ENCODE results near the gene CHAC1. TPM values are rescaled to one million over a fixed set of nuclear protein-coding genes. Genes with fewer than 3 reads are reported as not detected.

The CHAC1 gene
- total and polyA plus RNA-seq, 2 of the 13 experiments (the other 11 are each of a cell fraction or from before 2014, with no cell fraction given): 0.44 TPM; not detected in 1

- ChIA-PET POLR2A (no interaction called here), CTCF (ENCODE audit: low intra/inter-chr PET ratio, low total read pairs) (no interaction called here)
- WGBS (ENCODE audit: low lambda C conversion rate): 31% methylated on average over 13 of the region's 24 CpGs
- DNase-seq (ENCODE audit: low spot score): no peak
- peak overlapping the region in 1 of 3 experiments; percentile 72; a peak in 3 of 6 replicates for H3K4me3 ChIP-seq (replicated peaks in 1 of 3; ENCODE audit: insufficient read depth in 1 of 3, low read depth in 2 of 3, low read length in 3 of 3)
- in situ Hi-C loops (cut with HindIII; ENCODE audit: extremely low pct_ligation_motif_present, low pct_unique_long_range_greater_than_20kb): no loop called here
- no peaks in the 10 kb centered on the region for H3K36me3 ChIP-seq (replicated peaks in 1 of 2; ENCODE audit: control insufficient read depth in 1 of 2, insufficient read depth in 2 of 2, low read length in 2 of 2)
- H4K20me1 ChIP-seq (ENCODE audit: insufficient read depth, low read length): no peaks in the 10 kb centered on the region
- H3K27me3 ChIP-seq (ENCODE audit: control insufficient read depth in 1 of 2, insufficient read depth in 2 of 2, low read length in 2 of 2): peaks cover 12 to 86% of the 10 kb centered on the region in 2 experiments
- FAIRE-seq: no peak
- no peaks in the 10 kb centered on the region for H3K79me2 ChIP-seq (ENCODE audit: insufficient read depth, low read length)
- H2AFZ ChIP-seq (ENCODE audit: low read length): no peak overlapping the region
- no peak overlapping the region for H3K4me2 ChIP-seq (ENCODE audit: low read depth, low read length)
- intact Hi-C loops (cut with micrococcal nuclease; ENCODE audit: unreplicated experiment): no loop called here
- H3K4me1 ChIP-seq (ENCODE audit: insufficient read depth, low read length): peaks cover 78% of the 10 kb centered on the region
- TF ChIP-seq HNRNPK (IDR thresholded peaks at IDR 0.05; ENCODE audit: low read depth, low read length, poor library complexity, severe bottlenecking) (peak; percentile 82), ZNF160 (CRISPR knock-in tag; IDR thresholded peaks at IDR 0.05) (no peak)
- no peak for ATAC-seq
- H3K9ac ChIP-seq (ENCODE audit: insufficient read depth, low read depth, low read length): no peak overlapping the region
- no peaks in the 10 kb centered on the region for H3K9me3 ChIP-seq (ENCODE audit: low read length)
- no TSS peak for BruUV-seq (replicated peaks)
- no peak overlapping the region for H3K27ac ChIP-seq (ENCODE audit: extremely low read length, insufficient read depth, low read length)
Observed at GRCh38 chr15:40927495-40927872, 25.8 kb upstream of the CHAC1 start.

GRCh38 chr15:40927873-40928806 is 25.1 kb upstream of the CHAC1 start:
- in situ Hi-C loops (cut with HindIII; ENCODE audit: extremely low pct_ligation_motif_present, low pct_unique_long_range_greater_than_20kb) (no loop called here), intact Hi-C loops (cut with micrococcal nuclease; ENCODE audit: unreplicated experiment) (loop anchor here (2.0 kb wide), 1 partner anchor 17 kb away; no protein-coding TSS in a partner anchor)
- peaks cover 78% of the 10 kb centered on the region for H3K4me1 ChIP-seq (ENCODE audit: insufficient read depth, low read length)
- H3K27ac ChIP-seq (ENCODE audit: extremely low read length, insufficient read depth, low read length): no peak overlapping the region
- DNase-seq (ENCODE audit: low spot score) (no peak), FAIRE-seq (no peak), ATAC-seq (no peak)
- CTCF ChIA-PET (ENCODE audit: low intra/inter-chr PET ratio, low total read pairs): no interaction called here
- peaks cover 9 to 80% of the 10 kb centered on the region in 2 experiments for H3K27me3 ChIP-seq (ENCODE audit: control insufficient read depth in 1 of 2, insufficient read depth in 2 of 2, low read length in 2 of 2)
- POLR2A ChIA-PET: interaction anchor here (0.9 to 2.6 kb wide), 6 partner anchors 9 to 121 kb away, joined by 3 to 10 read pairs (median 5); partner anchors contain the start of genes DNAJC17 and ZFYVE19
- BruUV-seq (replicated peaks): no TSS peak
- H2AFZ ChIP-seq (ENCODE audit: low read length): no peak overlapping the region
- H3K36me3 ChIP-seq (replicated peaks in 1 of 2; ENCODE audit: control insufficient read depth in 1 of 2, insufficient read depth in 2 of 2, low read length in 2 of 2): no peaks in the 10 kb centered on the region
- H3K4me2 ChIP-seq (ENCODE audit: low read depth, low read length): peak overlapping the region; percentile 82
- H3K9ac ChIP-seq (ENCODE audit: insufficient read depth, low read depth, low read length): no peak overlapping the region
- no peaks in the 10 kb centered on the region for H4K20me1 ChIP-seq (ENCODE audit: insufficient read depth, low read length)
- H3K79me2 ChIP-seq (ENCODE audit: insufficient read depth, low read length): no peaks in the 10 kb centered on the region
- TF ChIP-seq NFYB (CRISPR knock-in tag; IDR thresholded peaks at IDR 0.05): no peak
- 3% methylated on average over 6 of the region's 68 CpGs for WGBS (ENCODE audit: low lambda C conversion rate)
- peak overlapping the region; percentile 49 to 72 (median 57); a peak in 5 of 6 replicates for H3K4me3 ChIP-seq (replicated peaks in 1 of 3; ENCODE audit: insufficient read depth in 1 of 3, low read depth in 2 of 3, low read length in 3 of 3)
- no peaks in the 10 kb centered on the region for H3K9me3 ChIP-seq (ENCODE audit: low read length)
